Osteocyte (in vitro differentiated cells): ENCODE results near the gene DRC7. TPM values are rescaled to one million over a fixed set of nuclear protein-coding genes. Genes with fewer than 3 reads are reported as not detected.

Experiments used
- DNase-seq: peaks from one replicate; pipeline ENCODE4 v3.0.0; 2021; ENCODE audit warnings: mixed read lengths; ENCODE audit not compliant: unreplicated experiment; ENCODE audit errors: extremely low spot score
- H3K27ac Mint-ChIP-seq: one replicate; pipeline ENCODE4 v1.8.0; 2021; ENCODE audit warnings: mild to moderate bottlenecking, mixed read lengths; ENCODE audit not compliant: unreplicated experiment
- H3K27me3 Mint-ChIP-seq: one replicate; pipeline ENCODE4 v1.8.0; 2021; ENCODE audit warnings: mixed read lengths; ENCODE audit not compliant: unreplicated experiment
- H3K36me3 Mint-ChIP-seq: one replicate; pipeline ENCODE4 v1.8.0; 2021; ENCODE audit warnings: mixed read lengths; ENCODE audit not compliant: unreplicated experiment
- H3K4me1 Mint-ChIP-seq: one replicate; pipeline ENCODE4 v1.8.0; 2021; ENCODE audit warnings: mixed read lengths; ENCODE audit not compliant: unreplicated experiment
- H3K4me3 Mint-ChIP-seq: one replicate; pipeline ENCODE4 v1.8.0; 2021; ENCODE audit warnings: mild to moderate bottlenecking, moderate library complexity, mixed read lengths; ENCODE audit not compliant: unreplicated experiment
- H3K9me3 Mint-ChIP-seq: one replicate; pipeline ENCODE4 v1.8.0; 2021; ENCODE audit warnings: mixed read lengths; ENCODE audit not compliant: unreplicated experiment
- total RNA-seq: library from RNA; stranded (reverse); gene quantifications from 2 replicates; pipeline ENCODE4 v1.2.1, GENCODE V29; 2021
- TF ChIP-seq, protein P1 (sequence below): fragments of 200-600 bp; sonication (generic); IDR thresholded peaks from 2 replicates; pipeline ENCODE4 v1.5.0; 2021; ENCODE audit warnings: antibody characterized with exemption, mild to moderate bottlenecking, moderate library complexity

Gene DRC7
- total RNA-seq, 1 donor from 2014 or later, result not detected

DNA sequence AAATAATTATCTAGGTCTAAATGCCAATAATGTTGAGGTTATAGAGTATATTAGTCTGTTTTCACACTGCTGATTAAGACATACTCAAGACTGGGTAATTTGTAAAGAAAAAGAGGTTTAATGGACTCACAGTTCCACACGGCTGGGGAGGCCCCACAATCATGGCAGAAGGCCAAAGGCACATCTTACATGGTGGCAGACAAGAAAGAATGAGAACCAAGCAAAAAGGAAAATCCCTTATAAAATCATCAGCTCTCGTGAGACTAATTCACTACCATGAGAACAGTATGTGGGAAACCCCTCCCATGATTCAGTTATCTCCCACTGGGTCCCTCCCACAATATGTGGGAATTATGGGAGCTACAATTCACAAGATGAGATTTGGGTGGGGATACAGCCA, 38.1 kb downstream of the DRC7 start:
- TF ChIP-seq, protein P1, sequence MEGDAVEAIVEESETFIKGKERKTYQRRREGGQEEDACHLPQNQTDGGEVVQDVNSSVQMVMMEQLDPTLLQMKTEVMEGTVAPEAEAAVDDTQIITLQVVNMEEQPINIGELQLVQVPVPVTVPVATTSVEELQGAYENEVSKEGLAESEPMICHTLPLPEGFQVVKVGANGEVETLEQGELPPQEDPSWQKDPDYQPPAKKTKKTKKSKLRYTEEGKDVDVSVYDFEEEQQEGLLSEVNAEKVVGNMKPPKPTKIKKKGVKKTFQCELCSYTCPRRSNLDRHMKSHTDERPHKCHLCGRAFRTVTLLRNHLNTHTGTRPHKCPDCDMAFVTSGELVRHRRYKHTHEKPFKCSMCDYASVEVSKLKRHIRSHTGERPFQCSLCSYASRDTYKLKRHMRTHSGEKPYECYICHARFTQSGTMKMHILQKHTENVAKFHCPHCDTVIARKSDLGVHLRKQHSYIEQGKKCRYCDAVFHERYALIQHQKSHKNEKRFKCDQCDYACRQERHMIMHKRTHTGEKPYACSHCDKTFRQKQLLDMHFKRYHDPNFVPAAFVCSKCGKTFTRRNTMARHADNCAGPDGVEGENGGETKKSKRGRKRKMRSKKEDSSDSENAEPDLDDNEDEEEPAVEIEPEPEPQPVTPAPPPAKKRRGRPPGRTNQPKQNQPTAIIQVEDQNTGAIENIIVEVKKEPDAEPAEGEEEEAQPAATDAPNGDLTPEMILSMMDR, result no peak
- H3K4me1 Mint-ChIP-seq, result peaks cover 26% of the 10 kb centered on the region
- no peaks in the 10 kb centered on the region for H3K9me3 Mint-ChIP-seq
- no peak for DNase-seq
- H3K36me3 Mint-ChIP-seq, result no peaks in the 10 kb centered on the region
- H3K4me3 Mint-ChIP-seq, result peak overlapping the region; percentile 36
- no peak overlapping the region for H3K27ac Mint-ChIP-seq
- H3K27me3 Mint-ChIP-seq, result no peaks in the 10 kb centered on the region

DNA sequence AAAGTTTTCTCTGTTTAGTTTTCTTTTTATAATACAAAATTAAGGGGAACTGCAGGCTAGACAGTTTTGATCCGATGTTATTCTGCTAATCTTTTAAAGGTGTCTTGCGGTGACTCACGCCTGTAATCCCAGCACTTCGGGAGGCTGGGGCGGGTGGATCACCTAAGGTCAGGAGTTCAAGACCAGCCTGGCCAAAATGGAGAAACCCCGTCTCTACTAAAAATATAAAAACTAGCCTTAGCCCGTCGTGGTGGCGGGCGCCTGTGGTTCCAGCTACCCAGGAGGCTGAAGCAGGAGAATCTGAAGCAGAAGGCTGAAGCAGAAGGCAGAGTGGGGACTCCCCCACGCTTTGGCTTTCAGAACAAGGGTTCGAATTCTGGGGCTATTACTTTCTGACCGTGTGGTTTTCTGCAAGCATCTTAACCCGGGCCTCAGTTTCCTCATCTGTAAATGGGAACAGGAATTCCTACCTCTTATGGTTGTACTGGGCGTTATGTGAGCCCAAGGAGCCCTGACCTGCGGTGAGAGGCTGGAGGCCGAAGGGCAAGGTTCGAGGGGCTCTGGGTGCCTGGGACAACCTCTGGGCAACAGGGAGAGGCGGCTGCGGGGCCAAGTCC, 39.8 kb downstream of the DRC7 start:
- DNase-seq, result no peak
- no peaks in the 10 kb centered on the region for H3K9me3 Mint-ChIP-seq
- H3K36me3 Mint-ChIP-seq, result no peaks in the 10 kb centered on the region
- H3K4me1 Mint-ChIP-seq, result peaks cover 26% of the 10 kb centered on the region
- H3K27ac Mint-ChIP-seq, result peak overlapping the region; percentile 99
- H3K27me3 Mint-ChIP-seq, result no peaks in the 10 kb centered on the region
- H3K4me3 Mint-ChIP-seq, result peak overlapping the region; percentile 94
- TF ChIP-seq, protein P1, result no peak

DNA sequence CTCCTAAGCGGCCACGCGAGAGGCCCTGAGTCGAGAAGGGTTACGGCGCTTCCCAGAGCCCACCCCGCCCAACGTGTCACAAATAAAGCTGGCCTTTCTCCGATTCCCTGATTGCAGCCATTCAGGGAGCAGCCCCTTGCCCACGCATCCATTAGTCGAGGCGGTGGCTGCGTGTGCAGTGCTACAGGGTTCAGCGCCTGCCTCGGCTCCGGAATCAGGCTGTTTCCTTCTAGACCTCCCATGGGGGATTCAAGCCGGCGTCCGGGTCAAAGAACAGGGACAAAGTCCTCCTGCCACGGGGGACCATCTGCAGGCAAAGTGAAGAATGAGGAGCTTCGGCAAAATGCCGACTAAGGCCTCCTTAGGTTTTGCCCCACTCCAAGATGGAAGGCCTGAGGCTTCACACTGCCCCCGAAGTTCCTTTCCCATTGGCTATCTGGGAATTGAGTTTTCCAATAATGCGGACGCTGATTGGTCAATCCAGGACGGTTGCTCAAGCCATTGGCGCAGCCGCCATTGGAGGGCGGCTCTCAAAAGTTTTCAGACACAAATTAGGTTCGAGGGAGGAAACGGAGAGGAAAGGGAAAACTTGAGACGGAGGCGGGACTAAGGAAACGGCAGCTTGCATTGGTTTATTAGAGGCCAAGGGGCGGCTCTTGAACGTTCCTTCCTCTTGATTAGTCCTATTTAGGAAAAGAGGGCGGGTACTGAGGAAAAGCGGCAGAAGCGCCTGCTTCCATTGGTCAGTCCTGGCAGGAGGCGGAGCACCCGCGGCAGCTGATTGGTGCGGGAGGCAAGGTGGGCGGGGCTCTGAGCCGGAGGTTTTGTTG, 40.5 kb downstream of the DRC7 start:
- peak overlapping the region; percentile 94 for H3K4me3 Mint-ChIP-seq

DNA sequence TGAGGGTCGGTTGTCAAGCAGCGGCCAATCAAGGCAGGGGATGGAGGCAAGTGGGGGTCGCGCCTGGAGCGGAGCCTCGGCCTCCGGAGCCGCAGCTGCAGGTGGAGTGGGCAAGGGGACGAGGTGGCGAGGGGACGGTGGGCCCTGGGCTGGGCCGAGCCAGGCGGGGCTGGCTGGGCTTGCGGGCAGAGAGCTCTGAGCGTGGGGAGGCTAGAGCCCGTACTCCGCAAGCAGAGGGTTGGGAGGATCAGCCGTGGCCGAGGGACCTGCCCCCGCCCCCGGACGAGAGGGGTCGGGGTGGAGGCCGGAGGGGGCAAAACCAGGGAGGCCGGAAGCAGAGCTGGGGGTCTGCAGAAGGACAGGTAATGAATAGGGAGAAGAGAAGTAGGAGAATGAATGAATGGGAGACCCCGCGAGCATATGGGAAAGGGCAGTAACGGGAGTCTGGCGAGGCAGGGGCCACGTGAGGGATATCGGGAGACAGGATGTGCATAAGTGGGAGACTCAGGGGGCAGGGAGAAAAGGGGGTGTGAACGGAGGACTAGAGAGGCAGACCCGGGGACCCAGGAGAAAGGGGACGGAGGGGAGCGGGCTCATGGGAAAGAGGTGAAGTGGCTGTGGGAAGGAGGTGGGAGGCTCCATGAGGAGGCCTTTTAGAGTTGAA, 41.3 kb downstream of the DRC7 start, which contains the start of gene KATNB1:
TSS of gene KATNB1 (plus strand) at position 16 of the 664 bp plus-strand sequence. CDS start 1,474 bp downstream, outside the sequence.
- DNase-seq, result no peak
- no peaks in the 10 kb centered on the region for H3K36me3 Mint-ChIP-seq
- peak within 1 kb of the TSS; percentile 99 for H3K27ac Mint-ChIP-seq
- peak within 1 kb of the TSS; percentile 94 for H3K4me3 Mint-ChIP-seq
- H3K4me1 Mint-ChIP-seq, result peaks cover 26% of the 10 kb centered on the region
- TF ChIP-seq, protein P1, result no peak
- H3K9me3 Mint-ChIP-seq, result no peaks in the 10 kb centered on the region
- H3K27me3 Mint-ChIP-seq, result no peaks in the 10 kb centered on the region

More for the DNA sequence above, 40.5 kb downstream of the DRC7 start:
- DNase-seq, result peak; percentile 99
- no peaks in the 10 kb centered on the region for H3K36me3 Mint-ChIP-seq
- H3K9me3 Mint-ChIP-seq, result no peaks in the 10 kb centered on the region
- H3K27me3 Mint-ChIP-seq, result no peaks in the 10 kb centered on the region
- H3K4me1 Mint-ChIP-seq, result peaks cover 26% of the 10 kb centered on the region
- peak overlapping the region; percentile 99 for H3K27ac Mint-ChIP-seq
- TF ChIP-seq, protein P1, result no peak
